CD14-positive monocyte (primary cell): ENCODE results near the gene EPC1. TPM values are rescaled to one million over a fixed set of nuclear protein-coding genes. Genes with fewer than 3 reads are reported as not detected.

ENCODE experiments used
- DNase-seq, 3 donors: peaks; one replicate each; pipeline ENCODE4 v3.0.0-alpha.2; 2011 to 2022
- H2AFZ ChIP-seq: 2 replicates; pipeline ENCODE4 v1.6.0; 2012; ENCODE audit warnings: mild to moderate bottlenecking, low read depth, low read length, inconsistent platforms; ENCODE audit not compliant: insufficient read depth, poor library complexity, severe bottlenecking
- H3K27ac ChIP-seq, 2 donors: 1 replicate in 1 of 2; 2 replicates in 1 of 2; pipeline ENCODE4 v1.5.1; 2012 to 2013; ENCODE audit warnings: low read length in 2 of 2, control low read depth in 1 of 2, inconsistent platforms in 1 of 2, low read depth in 1 of 2, mild to moderate bottlenecking in 1 of 2
- H3K27me3 ChIP-seq, 2 donors: one replicate each; pipeline versions ENCODE4 v1.6.0 to v1.6.1; 2011 to 2013; ENCODE audit warnings: low read length in 2 of 2; ENCODE audit not compliant: control insufficient read depth in 2 of 2, insufficient read depth in 2 of 2
- H3K36me3 ChIP-seq, 2 donors: replicated peaks in 1 of 2; 1 replicate in 1 of 2; 2 replicates in 1 of 2; pipeline versions ENCODE4 v1.5.1 to v1.6.1; 2012 to 2013; ENCODE audit warnings: low read length in 2 of 2, control low read depth in 1 of 2, inconsistent platforms in 1 of 2, mild to moderate bottlenecking in 1 of 2; ENCODE audit not compliant: insufficient read depth in 2 of 2, control insufficient read depth in 1 of 2
- H3K4me1 ChIP-seq, 2 donors: 1 replicate in 1 of 2; 2 replicates in 1 of 2; pipeline versions ENCODE4 v1.5.1 to v1.6.1; 2012 to 2013; ENCODE audit warnings: low read length in 2 of 2, control low read depth in 1 of 2, inconsistent platforms in 1 of 2, mild to moderate bottlenecking in 1 of 2, moderate library complexity in 1 of 2; ENCODE audit not compliant: insufficient read depth in 2 of 2, control insufficient read depth in 1 of 2
- H3K4me2 ChIP-seq: replicated peaks from 2 replicates; pipeline ENCODE3; 2012; ENCODE audit warnings: low read length, moderate library complexity, mild to moderate bottlenecking; ENCODE audit not compliant: poor library complexity, severe bottlenecking; ENCODE audit errors: extremely low read depth
- H3K4me3 ChIP-seq, 3 experiments: fragments of 200-600 bp in 1 of 3; sonication (generic) in 1 of 3; replicated peaks in 1 of 3; 1 replicate in 2 of 3; 2 replicates in 1 of 3; pipeline ENCODE4 v1.5.1; 2011 to 2013; ENCODE audit warnings: low read length in 3 of 3, mild to moderate bottlenecking in 3 of 3, control low read depth in 2 of 3, low read depth in 2 of 3, inconsistent platforms in 1 of 3, moderate library complexity in 1 of 3
- H3K79me2 ChIP-seq: 2 replicates; pipeline ENCODE4 v1.6.0; 2012; ENCODE audit warnings: mild to moderate bottlenecking, control low read depth, inconsistent platforms, low read length, moderate library complexity; ENCODE audit not compliant: insufficient read depth
- H3K9ac ChIP-seq: 2 replicates; pipeline ENCODE4 v1.6.0; 2017; ENCODE audit warnings: low read length, mild to moderate bottlenecking; ENCODE audit not compliant: insufficient read depth, poor library complexity, severe bottlenecking
- H3K9me3 ChIP-seq, 2 donors: replicated peaks in 1 of 2; 1 replicate in 1 of 2; 2 replicates in 1 of 2; pipeline versions ENCODE4 v1.5.1 to v1.6.1; 2012 to 2013; ENCODE audit warnings: low read length in 2 of 2, control low read depth in 1 of 2; ENCODE audit not compliant: control insufficient read depth in 1 of 2, insufficient read depth in 1 of 2
- H4K20me1 ChIP-seq: 2 replicates; pipeline ENCODE4 v1.6.0; 2012; ENCODE audit warnings: mild to moderate bottlenecking, low read length, control low read depth, moderate library complexity; ENCODE audit not compliant: insufficient read depth
- H3K27ac Mint-ChIP-seq, 7 donors: one replicate each; pipeline ENCODE4 v1.8.0; 2020; ENCODE audit warnings: mild to moderate bottlenecking in 7 of 7, mixed read lengths in 7 of 7, moderate library complexity in 6 of 7, inconsistent platforms in 2 of 7
- H3K27me3 Mint-ChIP-seq, 3 donors: one replicate each; pipeline ENCODE4 v1.8.0; 2021 to 2022; ENCODE audit warnings: low read depth in 3 of 3, mild to moderate bottlenecking in 3 of 3, mixed read lengths in 3 of 3, moderate library complexity in 3 of 3, inconsistent platforms in 1 of 3
- H3K36me3 Mint-ChIP-seq, 2 donors: one replicate each; pipeline ENCODE4 v1.8.0; 2020; ENCODE audit warnings: mixed read lengths in 2 of 2, inconsistent platforms in 1 of 2, mild to moderate bottlenecking in 1 of 2
- H3K4me1 Mint-ChIP-seq: one replicate; pipeline ENCODE4 v1.8.0; 2020; ENCODE audit warnings: mild to moderate bottlenecking, mixed read lengths
- H3K4me3 Mint-ChIP-seq, 2 donors: one replicate each; pipeline ENCODE4 v1.8.0; 2020; ENCODE audit warnings: mild to moderate bottlenecking in 2 of 2, mixed read lengths in 2 of 2, moderate library complexity in 1 of 2
- H3K9me3 Mint-ChIP-seq, 7 donors: one replicate each; pipeline ENCODE4 v1.8.0; 2020 to 2022; ENCODE audit warnings: mixed read lengths in 7 of 7, mild to moderate bottlenecking in 6 of 7, moderate library complexity in 6 of 7, inconsistent platforms in 2 of 7
- CTCF ChIP-seq: fragments of 200-600 bp; IDR thresholded peaks from one replicate; pipeline ENCODE4 v1.8.0; 2022; ENCODE audit warnings: antibody characterized with exemption, mild to moderate bottlenecking
- WGBS: methylation state at CpG from one replicate; pipeline ENCODE4 v1.1.5; 2013; ENCODE audit warnings: missing lambda C conversion rate; ENCODE audit not compliant: insufficient coverage; 5-methylcytosine and 5-hydroxymethylcytosine counted together
- intact Hi-C, 2 donors: fragments of 100-400 bp; cut with micrococcal nuclease; formaldehyde crosslinking; loops; one replicate each; pipeline versions ENCODE4 v1.15.0 to v1.15.1; 2023
- polyA plus RNA-seq, 3 donors: library from polyadenylated mRNA; depleted of rRNA in 1 of 3; unstranded in 2 of 3; stranded (reverse) in 1 of 3; fragments of 300-500 nt in 2 of 3; fragments of >200 nt in 1 of 3; fragmentation: Illumina TruSeq in 2 of 3; gene quantifications; 1 replicate in 2 of 3; 2 replicates in 1 of 3; pipeline ENCODE4 v1.2.3, GENCODE V29; 2012 to 2021

EPC1 gene
- polyA plus RNA-seq, 3 donors: 28.3 to 60.8 (median 31.0) TPM

- no peak overlapping the region for H3K4me3 ChIP-seq
- H3K9me3 ChIP-seq: no peaks in the 10 kb centered on the region
- Mint-ChIP-seq H3K27me3 (no peaks in the 10 kb centered on the region), H3K36me3 (peaks cover 8 to 9% of the 10 kb centered on the region in 2 donors), H3K4me3 (no peak overlapping the region), H3K4me1 (peaks cover 71% of the 10 kb centered on the region), H3K27ac (peak overlapping the region; percentile 24 to 94 (median 82)), H3K9me3 (no peaks in the 10 kb centered on the region)
- intact Hi-C loops: no loop called here
- H3K27me3 ChIP-seq: no peaks in the 10 kb centered on the region
- H3K79me2 ChIP-seq: peaks cover 97% of the 10 kb centered on the region
- H3K36me3 ChIP-seq: no peaks in the 10 kb centered on the region
- H3K27ac ChIP-seq: peak overlapping the region in 1 of 2 donors; percentile 87
- no peak overlapping the region for H3K9ac ChIP-seq
- peaks cover 42 to 64% of the 10 kb centered on the region in 2 donors for H3K4me1 ChIP-seq
- H4K20me1 ChIP-seq: peaks cover 56% of the 10 kb centered on the region
- no peak for DNase-seq
- WGBS: 92% methylated on average over 2 of the region's 4 CpGs
- no peak overlapping the region for H2AFZ ChIP-seq
- H3K4me2 ChIP-seq: no peak overlapping the region
- TF ChIP-seq CTCF: no peak
Observed at GRCh38 chr10:32321016-32321631, 25.8 kb downstream of the EPC1 start.

- Histone ChIP-seq H3K27me3 (no peaks in the 10 kb centered on the region), H3K9ac (peak overlapping the region; percentile 38), H3K4me3 (no peak overlapping the region), H3K79me2 (peaks cover 97% of the 10 kb centered on the region), H3K36me3 (peaks cover 0 to under 1% of the 10 kb centered on the region in 2 donors), H3K4me1 (peaks cover 35 to 49% of the 10 kb centered on the region in 2 donors), H4K20me1 (peaks cover 60% of the 10 kb centered on the region), H3K27ac (peak overlapping the region in 1 of 2 donors; percentile 87), H2AFZ (no peak overlapping the region), H3K4me2 (peak overlapping the region; percentile 45), H3K9me3 (no peaks in the 10 kb centered on the region)
- Mint-ChIP-seq H3K4me3 (peak overlapping the region; percentile 34 to 57), H3K27ac (peak overlapping the region; percentile 94 to 98 (median 96)), H3K27me3 (no peaks in the 10 kb centered on the region), H3K4me1 (peaks cover 72% of the 10 kb centered on the region), H3K9me3 (no peaks in the 10 kb centered on the region), H3K36me3 (peaks cover 7 to 9% of the 10 kb centered on the region in 2 donors)
- WGBS: 7% methylated on average over 4 of the region's 4 CpGs
- DNase-seq: peak; percentile 95 to 98 (median 96)
- no peak for TF ChIP-seq CTCF
- intact Hi-C loops: loop anchor here in 1 of 2 donors (2.0 kb wide), 1 partner anchor 28 kb away; the partner anchor contains the start of gene EPC1
Observed at GRCh38 chr10:32318476-32318896, 28.5 kb downstream of the EPC1 start.
